Stimulated activated CD8-positive, alpha-beta memory T cell treated with anti-CD3 and anti-CD28 coated beads, Interleukin-15, amount 100 ng/mL, for 48 hours (primary cell): Measurements from ENCODE around the gene HS6ST3.
"Not testable (repeated sequence)": the region's sequence is repeated elsewhere in the genome, so short reads cannot be mapped to it uniquely, and the experiment has no call there.

Source experiments
- DNase-seq, 2 donors: peaks; one replicate each; pipeline ENCODE4 v3.0.0-alpha.2; 2020; ENCODE audit warnings: low read depth in 2 of 2

HS6ST3 gene

DNA sequence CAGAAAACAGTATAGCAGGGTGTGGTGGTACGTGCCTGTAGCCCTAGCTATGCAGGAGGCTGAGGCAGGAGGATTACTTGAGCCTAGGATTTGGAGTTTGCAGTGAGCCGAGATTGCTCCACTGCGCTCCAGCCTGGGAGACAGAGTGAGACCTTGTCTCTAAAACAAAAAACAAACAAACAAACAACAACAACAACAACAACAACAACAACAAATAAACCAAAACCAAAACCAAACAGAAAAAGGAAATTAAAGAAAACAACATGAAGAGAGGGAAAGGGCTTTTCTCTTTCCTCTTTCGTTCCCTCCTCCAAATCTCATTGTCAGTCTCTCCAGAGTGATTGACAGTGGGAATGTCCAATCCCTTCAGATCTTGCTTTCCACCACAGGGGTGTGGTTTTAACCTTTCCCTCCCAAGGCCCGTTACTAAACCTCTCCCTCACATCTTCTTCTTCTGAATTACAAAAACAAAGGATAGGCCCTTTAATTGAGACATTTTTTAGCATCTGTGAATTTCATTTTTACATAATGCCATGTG is 341.2 kb downstream of the HS6ST3 start:
- no peak for DNase-seq

DNA sequence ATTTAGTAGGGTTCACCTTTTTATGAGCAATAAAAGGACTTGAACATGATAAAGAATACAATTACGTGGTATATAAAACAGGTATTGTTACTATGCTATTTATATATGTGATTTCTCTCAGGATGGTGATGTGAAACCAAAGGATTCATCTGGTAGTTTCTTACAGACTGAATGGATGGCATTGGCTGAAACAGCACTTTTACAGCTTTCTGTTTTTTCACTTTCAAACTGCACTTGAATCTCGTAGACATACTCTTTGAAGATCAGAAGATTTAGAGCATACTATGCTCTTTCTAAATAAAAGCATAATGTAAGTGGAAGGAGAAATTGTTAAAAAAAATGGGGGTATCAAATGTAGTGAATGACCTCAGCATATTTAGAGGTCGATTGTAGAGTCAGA is 354.8 kb downstream of the HS6ST3 start:
- DNase-seq = no peak

DNA sequence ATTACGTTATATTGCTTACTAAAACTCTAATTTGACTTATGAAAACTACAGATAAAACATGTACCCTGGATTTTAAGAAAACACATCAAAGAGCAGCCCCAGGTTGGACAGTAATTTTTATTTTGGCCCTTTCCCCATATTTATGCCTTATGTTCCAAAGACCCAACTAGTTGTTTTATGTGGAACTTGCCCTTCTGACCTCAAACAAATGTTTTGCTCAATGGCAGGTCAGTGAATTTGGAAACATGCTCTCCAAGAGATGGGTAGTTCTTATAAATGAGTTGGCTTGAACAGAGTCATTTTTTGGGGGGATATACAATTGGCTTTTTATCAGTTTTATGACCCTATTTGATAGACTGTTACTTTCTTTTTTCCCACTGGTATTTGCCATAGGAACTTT is 360.0 kb downstream of the HS6ST3 start:
- no peak for DNase-seq

DNA sequence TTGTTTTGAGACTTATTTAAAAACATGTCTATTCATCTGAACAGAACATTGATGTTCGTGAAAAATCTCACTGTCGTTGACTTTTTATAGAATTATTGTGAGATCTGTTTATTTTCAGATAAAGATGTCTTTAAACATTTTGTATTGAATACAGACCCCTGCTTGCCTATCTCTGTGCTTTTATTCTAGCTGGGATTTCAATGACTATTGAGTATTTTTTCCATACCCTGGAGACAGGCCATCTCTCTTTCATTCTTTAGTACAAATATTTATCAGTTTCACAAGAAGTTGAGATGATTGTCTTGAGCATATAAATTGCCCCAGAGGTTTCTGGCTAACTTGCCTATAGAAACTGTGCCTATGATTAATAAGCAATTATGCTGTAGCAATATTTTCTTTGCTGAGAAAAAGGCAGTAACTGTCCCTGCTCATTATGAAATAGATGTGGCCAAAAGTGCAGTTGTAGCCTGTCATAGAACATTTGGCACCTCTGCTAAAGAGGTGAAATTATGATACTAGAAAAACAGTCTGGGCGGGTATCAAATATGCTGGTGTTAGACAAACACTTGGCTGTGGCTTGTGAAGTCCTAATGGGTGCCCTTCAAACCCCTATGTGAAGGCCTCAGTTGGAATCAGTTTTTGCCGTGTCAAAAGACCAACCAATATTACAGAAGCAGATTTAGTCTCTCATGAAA is 360.6 kb downstream of the HS6ST3 start:
- DNase-seq = no peak

DNA sequence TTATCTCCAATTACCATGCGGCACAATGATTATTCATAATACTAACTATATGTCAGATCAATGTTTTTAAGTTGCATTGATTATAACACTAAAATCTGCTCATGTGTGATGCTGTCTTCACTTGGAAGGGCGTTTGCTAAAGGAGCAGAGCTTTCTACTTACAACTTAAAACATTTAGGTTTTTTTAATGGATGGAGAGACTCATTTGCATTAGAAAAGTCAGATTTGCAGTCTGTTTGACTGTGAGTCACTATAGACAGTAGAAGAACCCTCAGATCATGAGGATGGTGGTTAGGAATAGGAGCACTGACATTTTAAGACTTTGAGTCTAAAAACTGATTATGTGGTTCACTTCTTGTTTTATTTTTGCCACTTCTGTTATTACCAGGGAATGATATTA is 364.6 kb downstream of the HS6ST3 start:
- DNase-seq = no peak

DNA sequence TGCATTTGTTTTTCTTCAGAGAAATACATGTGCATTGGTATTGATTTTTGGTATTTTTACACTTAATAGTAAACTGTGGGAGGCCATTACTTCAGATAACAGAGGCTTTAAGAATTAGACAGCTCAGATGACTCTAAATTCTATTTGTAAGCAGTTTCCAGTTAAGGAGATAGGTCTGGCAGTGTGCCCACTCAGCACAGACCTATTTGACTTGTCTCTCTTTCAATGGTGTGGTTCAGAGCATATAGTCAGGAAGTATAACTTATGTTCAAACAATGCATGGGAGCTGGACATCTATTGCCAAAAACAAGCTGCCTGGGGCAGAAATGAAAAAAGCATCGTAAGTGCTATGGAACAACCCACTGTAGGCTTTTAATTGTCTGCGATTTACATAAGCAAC is 370.7 kb downstream of the HS6ST3 start:
- no peak for DNase-seq

DNA sequence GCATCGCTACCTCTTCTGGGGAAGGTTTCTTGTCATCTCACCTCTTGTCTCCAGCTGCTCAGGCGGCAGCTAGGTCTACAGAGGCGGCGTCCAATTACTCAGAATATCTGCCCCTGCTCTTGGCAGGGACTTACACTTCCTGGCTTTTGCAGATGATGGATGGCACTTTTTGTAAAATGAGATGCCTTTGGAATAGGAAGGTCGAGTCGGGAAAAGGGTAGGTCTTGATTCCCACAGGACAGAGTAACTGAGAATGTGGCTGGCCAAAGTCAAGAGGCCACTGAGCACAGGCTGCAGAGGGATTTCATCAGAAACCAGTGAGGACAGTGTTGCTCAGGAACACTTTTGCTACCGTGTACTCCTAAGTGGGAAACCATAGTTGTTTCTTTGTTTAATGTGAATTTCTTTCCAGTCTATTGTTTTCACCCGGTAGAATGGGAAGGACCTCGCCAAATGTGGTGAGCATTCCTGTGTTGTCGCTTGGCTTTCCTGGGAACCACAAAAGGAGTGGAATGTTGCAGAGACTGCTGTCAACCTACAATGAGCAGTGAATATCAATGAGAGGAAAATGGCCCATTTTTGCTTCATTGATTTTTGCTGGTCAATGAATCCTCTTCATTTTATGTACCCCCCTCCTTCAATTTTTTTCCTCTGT is 383.7 kb downstream of the HS6ST3 start:
- no peak for DNase-seq

DNA sequence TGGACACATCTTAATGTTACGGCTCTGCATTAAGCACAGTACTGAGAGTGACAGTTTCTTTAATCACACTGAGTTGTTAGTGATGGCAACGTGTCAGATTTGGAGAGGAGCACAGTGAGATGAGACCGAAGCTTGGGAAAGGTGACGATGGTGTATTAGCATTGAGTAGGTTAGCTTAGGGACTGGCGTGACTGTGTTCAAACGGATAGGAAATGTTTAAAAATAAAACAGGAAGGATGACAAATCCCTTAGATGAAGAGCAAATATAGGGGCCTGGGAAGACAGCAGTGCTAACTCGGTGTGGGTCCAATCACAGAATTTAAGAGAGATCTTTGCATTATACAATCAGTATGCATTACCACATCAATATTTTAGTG is 384.3 kb downstream of the HS6ST3 start:
- DNase-seq = no peak

DNA sequence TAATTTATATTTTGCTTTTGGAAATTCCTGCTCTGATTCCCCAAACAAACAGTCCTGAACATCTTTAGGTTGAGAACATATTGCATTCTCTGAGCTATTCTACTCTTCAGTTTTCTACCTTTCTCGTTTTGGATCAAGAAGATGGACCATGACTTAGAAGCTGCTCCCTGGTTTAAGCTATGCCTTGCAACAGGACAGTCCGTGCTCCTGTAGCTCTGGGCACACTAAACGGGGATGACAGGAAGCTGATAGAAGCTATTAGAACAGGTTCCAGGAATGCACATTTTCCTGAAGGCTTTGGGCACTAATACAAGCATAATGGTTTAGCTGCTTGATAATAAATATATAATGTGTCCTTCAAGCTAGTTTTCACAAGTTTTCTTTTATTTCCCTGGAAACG is 385.2 kb downstream of the HS6ST3 start:
- no peak for DNase-seq

DNA sequence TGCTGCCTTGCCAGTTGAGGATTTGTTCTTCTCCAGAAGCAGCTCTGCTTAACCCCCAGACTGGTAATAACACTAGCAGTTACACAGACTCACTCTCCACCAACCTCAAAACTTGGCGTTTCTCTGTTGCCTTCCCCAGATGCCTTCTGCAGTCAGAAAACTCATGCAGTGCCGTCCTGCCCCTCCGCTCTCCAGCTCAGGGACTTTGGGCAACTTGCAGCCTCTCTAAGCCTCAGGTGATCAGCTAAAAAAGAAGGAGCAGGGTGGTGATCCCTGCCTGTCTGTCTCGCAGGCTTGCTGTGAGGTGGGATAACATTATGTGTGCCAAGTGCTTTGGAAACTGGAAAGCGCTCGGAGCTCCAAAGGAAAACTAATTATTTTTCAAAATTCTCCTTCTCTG is 391.6 kb downstream of the HS6ST3 start:
- DNase-seq = no peak

DNA sequence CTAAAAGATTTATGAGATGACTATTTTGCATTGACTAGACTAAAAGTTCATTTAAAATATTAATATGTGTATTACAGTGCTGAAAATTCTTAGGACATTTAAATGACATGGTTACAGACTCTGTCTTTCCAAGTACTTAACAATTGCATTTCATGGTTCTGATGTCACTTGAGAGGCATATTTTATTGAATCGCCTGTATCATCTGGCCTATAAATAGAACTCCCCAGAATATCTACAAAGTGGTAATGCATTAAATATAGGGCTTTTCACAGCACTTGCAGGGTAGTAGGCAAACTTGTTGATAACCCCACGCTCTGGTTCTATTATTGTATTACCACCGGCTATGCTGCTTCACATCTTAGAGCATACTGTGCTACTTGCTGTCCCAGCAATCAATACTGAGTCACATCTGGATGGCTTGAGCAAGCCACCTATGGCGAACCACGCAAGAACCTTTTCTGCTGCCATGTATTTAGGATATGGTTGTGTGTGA is 400.6 kb downstream of the HS6ST3 start:
- no peak for DNase-seq

DNA sequence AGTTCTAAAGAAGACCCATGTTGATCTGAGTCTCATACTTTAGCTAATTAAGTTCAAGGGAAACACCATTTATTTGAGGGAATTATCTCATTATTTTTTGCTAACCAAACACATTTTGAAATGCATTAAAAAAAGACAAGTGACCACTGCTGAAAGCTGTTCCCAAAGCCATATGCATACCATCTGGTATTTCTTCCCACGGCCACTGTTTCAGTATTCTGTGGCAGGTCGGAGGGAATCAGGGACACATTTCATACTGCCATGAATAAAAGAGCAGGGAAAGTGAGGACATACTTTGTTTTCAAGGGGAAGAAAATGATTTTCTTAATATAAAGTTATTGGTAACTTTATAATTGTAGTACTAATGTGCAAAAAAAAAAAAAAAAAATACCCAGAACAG is 401.2 kb downstream of the HS6ST3 start:
- DNase-seq = no peak

DNA sequence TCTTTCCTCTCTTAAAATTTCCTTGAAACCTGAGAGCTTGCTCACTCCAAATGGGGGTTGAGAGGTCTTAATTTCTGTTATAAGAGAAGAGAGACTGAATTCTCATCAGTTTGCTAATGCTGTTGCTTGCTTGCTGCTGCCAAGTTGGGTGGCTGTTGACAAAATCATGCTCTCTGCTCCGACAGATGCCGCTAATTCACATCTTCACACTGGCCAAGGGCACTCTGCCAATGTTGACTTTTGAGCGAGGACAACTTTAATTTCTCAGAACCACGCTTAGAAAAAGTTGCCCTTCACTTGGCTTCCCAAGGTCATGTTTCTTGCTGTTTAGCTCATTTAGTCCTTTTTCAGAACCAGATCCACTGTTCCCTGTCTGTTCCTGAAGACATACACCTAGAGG is 402.9 kb downstream of the HS6ST3 start:
- no peak for DNase-seq

DNA sequence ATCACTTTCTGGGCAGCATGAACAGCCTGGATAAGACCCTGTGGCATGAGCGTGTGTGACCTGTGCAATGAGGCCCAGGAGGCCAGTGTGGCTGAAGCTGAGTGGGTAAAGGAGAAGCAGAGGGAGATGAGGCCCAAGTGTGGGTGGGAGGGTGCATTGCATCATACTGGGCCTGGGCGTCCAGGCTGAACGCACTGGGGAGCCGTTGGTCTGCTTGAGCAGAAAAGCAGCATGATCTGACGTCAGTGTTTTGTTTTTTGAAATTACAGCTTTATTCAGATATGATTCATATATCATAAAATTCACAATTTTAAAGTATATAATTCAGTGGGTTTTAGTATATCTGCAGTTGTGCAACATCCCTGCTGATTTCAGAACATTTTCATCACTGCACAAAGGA is 409.7 kb downstream of the HS6ST3 start:
- no peak for DNase-seq

DNA sequence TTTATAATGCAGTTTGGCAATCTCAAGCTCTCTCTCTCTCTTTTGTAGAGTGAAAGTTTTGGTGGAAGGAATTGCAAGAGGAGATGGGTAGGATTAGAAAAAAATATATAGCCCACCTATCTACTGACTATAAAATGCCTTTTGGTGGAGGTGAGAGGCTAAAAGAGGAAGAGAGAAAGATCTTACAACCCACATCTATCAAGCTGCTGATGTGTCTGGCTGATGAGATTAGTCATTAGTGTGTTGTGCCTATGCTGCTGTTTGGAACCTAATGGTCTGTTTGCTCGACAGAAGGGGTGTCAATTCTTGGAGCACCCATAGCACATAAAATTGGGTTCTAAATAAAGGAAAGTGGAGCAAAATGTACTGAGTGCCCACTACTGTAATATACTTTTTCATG is 411.0 kb downstream of the HS6ST3 start:
- no peak for DNase-seq

DNA sequence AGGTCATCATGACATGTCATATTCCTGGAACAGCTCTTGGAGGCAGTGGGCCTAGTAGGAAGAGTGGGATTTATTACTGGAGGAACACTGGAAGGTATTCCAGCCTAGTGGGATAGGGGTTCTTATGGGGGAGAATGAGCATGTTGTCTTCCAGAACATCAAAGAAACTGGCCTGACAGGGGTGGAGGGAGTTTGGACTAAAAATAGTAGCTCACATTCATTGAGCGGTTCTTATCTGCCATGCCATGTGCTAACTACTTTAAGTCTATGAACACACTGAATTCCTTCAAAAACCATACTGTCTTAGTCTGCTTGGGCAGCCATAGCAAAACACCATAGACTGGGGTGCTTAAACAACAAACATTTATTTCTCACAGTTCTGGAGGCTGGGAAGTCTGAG is 413.6 kb downstream of the HS6ST3 start:
- DNase-seq = no peak

DNA sequence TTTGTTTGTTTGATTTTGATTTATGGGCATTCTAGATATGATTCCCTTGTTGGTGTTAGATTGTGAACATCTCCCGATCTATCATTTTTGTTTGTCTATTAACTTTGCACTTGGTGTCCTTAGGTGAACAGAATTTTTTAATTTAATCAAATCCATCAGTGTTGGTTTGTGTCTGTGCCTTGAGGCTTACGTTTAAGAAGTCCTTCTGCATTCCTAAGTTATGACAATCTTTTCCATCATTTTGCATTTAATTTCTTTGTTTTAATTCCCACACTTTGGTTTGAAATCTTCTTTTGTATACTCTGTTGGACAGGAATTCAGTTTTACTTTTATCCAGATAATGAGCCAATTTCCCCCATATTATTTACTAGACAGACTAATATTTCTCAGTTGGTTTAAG is 421.7 kb downstream of the HS6ST3 start:
- DNase-seq = no peak

DNA sequence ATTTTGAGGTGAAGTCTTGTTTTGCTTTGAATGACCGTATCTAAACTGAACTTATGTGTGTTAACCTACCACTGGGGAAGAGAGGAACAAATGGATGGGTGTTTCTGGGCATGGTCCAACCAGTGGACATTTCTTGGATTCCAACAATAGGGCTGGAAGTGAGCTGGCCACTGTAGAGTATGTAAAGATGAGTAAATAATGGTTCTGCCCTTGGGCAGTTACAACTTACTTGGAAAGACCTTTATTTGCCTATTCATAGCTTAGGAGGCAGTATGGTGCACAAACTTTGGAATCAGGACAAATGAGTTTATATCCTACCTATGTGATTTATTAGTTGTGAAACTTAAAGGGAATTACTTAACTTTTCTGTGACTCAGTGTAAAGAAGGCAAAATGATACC is 429.5 kb downstream of the HS6ST3 start:
- no peak for DNase-seq

DNA sequence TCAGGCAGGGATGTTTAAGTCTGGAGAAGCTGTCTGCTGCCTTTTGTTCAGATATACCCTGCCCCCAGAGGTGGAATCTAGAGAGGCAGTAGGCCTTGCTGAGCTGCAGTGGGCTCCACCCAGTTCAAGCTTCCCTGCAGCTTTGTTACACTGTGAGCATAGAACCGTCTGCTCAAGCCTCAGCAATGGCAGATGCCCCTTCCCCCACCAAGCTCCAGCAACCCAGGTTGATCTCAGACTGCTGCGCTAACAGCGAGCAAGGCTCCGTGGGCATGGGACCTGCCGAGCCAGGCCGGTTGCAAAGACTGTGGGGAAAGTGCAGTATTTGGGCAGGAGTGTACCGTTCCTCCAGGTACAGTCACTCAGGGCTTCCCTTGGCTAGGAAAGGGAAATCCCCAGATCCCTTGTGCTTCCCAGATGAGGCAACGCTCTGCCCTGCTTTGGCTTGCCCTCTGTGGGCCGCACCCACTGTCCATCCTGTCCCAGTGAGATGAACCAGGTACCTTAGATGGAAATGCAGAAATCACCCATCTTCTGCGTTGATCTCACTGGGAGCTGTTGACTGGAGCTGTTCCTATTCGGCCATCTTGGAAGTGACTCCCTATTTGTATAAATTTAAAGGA is 434.6 kb downstream of the HS6ST3 start:
- not testable (repeated sequence) for DNase-seq

DNA sequence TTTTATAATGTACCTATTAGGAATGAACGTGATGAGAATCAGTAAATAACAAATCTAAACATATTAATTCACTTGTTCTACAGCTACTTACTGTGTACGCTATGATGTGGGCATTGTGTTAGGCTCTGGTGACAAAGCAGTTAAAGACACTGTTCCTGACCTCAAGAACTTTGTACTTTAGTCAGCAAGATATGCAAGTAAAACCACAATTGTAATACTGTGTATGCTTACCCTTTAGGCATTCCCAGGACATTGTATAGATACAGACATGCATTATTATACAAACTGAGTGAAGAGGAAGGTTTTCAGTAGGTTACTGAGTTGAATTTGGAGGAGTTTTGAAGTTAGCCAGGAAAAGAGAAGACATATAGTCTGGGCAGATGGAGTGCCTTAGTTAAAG is 435.8 kb downstream of the HS6ST3 start:
- no peak for DNase-seq

DNA sequence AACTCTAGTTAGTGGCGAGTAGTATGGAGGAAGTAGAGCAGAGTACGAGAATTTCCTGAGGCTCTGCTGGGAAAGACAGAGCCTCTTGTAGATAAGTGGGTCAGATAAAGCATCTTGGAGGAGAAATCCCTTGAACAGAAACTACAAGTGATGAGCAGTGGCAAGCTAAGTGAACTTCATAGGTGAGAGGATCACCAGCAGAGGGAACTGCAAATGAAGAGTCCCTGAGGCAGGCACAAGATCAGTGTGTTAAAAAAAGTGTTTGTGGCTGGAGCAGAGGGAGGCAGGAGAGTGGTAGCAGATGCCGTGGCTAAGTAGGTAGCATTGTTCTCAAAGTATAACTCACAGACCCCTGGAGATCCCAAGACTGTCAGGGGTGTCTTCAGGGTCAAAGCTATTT is 437.6 kb downstream of the HS6ST3 start:
- DNase-seq = no peak

DNA sequence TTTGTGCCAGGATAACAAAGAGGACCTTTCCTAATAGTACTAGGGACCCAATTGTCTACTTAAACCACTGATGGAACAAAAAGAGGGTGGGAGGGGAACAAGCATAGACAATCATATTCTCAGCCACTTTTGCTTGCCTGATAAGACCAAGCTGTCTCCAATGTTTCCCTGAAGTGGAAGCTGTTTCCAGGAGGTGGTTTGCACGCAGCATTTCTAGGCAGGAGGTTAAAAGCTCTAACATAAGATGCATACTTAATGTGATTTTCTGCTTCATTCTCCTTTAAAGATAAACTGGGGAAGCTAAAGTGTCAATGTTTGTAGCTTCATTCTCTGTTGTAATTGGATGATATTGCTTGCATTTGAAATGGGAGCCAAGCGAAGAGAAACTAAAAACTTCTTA is 442.9 kb downstream of the HS6ST3 start:
- DNase-seq = no peak

DNA sequence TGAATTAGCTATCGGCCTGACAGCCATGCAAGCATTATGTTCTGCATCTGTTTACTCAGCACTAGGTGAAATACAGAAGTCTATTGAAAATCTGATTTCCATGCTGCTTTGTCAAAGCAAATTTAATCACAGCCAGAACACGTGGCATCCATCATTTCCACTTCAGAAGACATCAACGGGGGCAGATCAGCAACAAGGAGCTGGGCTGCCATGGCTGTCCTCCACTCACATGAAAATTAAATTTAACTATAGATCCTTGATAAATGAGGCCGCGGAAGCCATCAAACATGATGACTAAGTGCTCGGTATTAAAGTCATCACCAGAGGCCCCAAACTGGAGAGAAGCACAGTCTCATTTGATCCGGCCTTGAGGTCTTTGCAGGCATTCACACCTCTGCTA is 443.5 kb downstream of the HS6ST3 start:
- no peak for DNase-seq
